Neural cell (in vitro differentiated cells): ENCODE results near the gene SELENOO.

Experiments used
- CTCF ChIP-seq: fragments of 450-650 bp; IDR thresholded peaks from 2 replicates; pipeline ENCODE4 v1.5.1; 2014; ENCODE audit warnings: antibody characterized with exemption, mild to moderate bottlenecking, moderate library complexity; ENCODE audit not compliant: poor library complexity, severe bottlenecking
- POLR2AphosphoS5 ChIP-seq: IDR thresholded peaks from 2 replicates; pipeline ENCODE4 v1.6.1; 2012

GRCh38 chr22:50165436-50166123, 35.2 kb upstream of the SELENOO start:
- no peak for TF ChIP-seq POLR2AphosphoS5
- TF ChIP-seq CTCF: no peak
